Activated CD4-positive, alpha-beta T cell treated with anti-CD3 and anti-CD28 coated beads, Interleukin-2, Interleukin-4, amounts not matched to agents 100 ng/mL and 50 ng/mL, durations not matched to agents 16 hours and 8 hours (primary cell): ENCODE measurements around the gene ATP6AP1.
A peak's percentile ranks its signal among the peaks of the same experiment; 100 is the strongest.

Source experiments
- DNase-seq: peaks from one replicate; pipeline ENCODE4 v3.0.0-alpha.2; 2020; ENCODE audit warnings: low spot score

Gene ATP6AP1

GRCh38 chrX:154448484-154448883, 20.0 kb downstream of the ATP6AP1 start:
- DNase-seq, result no peak

GRCh38 chrX:154449618-154450017, 21.1 kb downstream of the ATP6AP1 start:
- DNase-seq, result no peak

GRCh38 chrX:154450312-154450711, 21.8 kb downstream of the ATP6AP1 start:
- no peak for DNase-seq

GRCh38 chrX:154452823-154453222, 24.3 kb downstream of the ATP6AP1 start:
- no peak for DNase-seq

GRCh38 chrX:154457491-154458115, 29.1 kb downstream of the ATP6AP1 start:
- peak; percentile 38 for DNase-seq

- peak; percentile 29 for DNase-seq
Observed at GRCh38 chrX:154458116-154458953, 29.9 kb downstream of the ATP6AP1 start, which contains the start of gene PLXNA3. Gene PLXNA3 (plus strand): TSS chrX:154458281. CDS start chrX:154460184, 1,903 bp downstream.

- peak; percentile 9 for DNase-seq
Observed at GRCh38 chrX:154458954-154459778, 30.7 kb downstream of the ATP6AP1 start.

- no peak for DNase-seq
Observed at GRCh38 chrX:154459832-154460231, 31.4 kb downstream of the ATP6AP1 start.

- no peak for DNase-seq
Observed at GRCh38 chrX:154460326-154460725, 31.8 kb downstream of the ATP6AP1 start.

GRCh38 chrX:154462396-154462795, 33.9 kb downstream of the ATP6AP1 start:
- DNase-seq, result no peak

- no peak for DNase-seq
Observed at GRCh38 chrX:154463611-154464220, 35.2 kb downstream of the ATP6AP1 start.

- DNase-seq, result no peak
Observed at GRCh38 chrX:154464806-154465365, 36.4 kb downstream of the ATP6AP1 start.

- no peak for DNase-seq
Observed at GRCh38 chrX:154465601-154466000, 37.1 kb downstream of the ATP6AP1 start.

GRCh38 chrX:154466036-154466435, 37.6 kb downstream of the ATP6AP1 start:
- DNase-seq, result no peak

GRCh38 chrX:154466907-154467306, 38.4 kb downstream of the ATP6AP1 start:
- no peak for DNase-seq

GRCh38 chrX:154467556-154467955, 39.1 kb downstream of the ATP6AP1 start:
- no peak for DNase-seq

GRCh38 chrX:154468217-154468616, 39.7 kb downstream of the ATP6AP1 start:
- DNase-seq, result no peak

GRCh38 chrX:154469114-154469513, 40.6 kb downstream of the ATP6AP1 start:
- no peak for DNase-seq

- no peak for DNase-seq
Observed at GRCh38 chrX:154469880-154470279, 41.4 kb downstream of the ATP6AP1 start.

- no peak for DNase-seq
Observed at GRCh38 chrX:154470434-154470833, 42.0 kb downstream of the ATP6AP1 start.

GRCh38 chrX:154470914-154471568, 42.6 kb downstream of the ATP6AP1 start:
- DNase-seq, result no peak
